Sigmoid colon (tissue), 7 donors: ENCODE results near the gene PJA2. TPM values are rescaled to one million over a fixed set of nuclear protein-coding genes. Genes with fewer than 3 reads are reported as not detected.
A peak's percentile ranks its signal among the peaks of the same experiment; 100 is the strongest.

Experiments used
- DNase-seq: peaks from one replicate; pipeline ENCODE4 v3.0.0-alpha.2; 2019
- H3K27ac ChIP-seq, 4 donors: fragments of 200-600 bp; sonication (generic); one replicate each; pipeline ENCODE4 v1.5.1; 2016 to 2019; ENCODE audit warnings: mild to moderate bottlenecking in 1 of 4
- H3K27me3 ChIP-seq, 3 donors: fragments of 200-600 bp; sonication (generic); one replicate each; pipeline ENCODE4 v1.5.1; 2019; ENCODE audit warnings: mild to moderate bottlenecking in 1 of 3
- H3K36me3 ChIP-seq, 4 donors: fragments of 200-600 bp; sonication (generic); one replicate each; pipeline ENCODE4 v1.5.1; 2016 to 2019
- H3K4me1 ChIP-seq, 4 donors: fragments of 200-600 bp; sonication (generic); one replicate each; pipeline ENCODE4 v1.5.1; 2017 to 2019
- H3K4me3 ChIP-seq, 4 donors: fragments of 200-600 bp; sonication (generic); one replicate each; pipeline ENCODE4 v1.5.1; 2017 to 2019; ENCODE audit warnings: mild to moderate bottlenecking in 2 of 4, moderate library complexity in 1 of 4
- H3K9me3 ChIP-seq, 4 donors: fragments of 200-600 bp in 3 of 4; sonication (generic) in 3 of 4; one replicate each; pipeline versions ENCODE4 v1.5.1 to v1.6.1; 2013 to 2019
- EP300 ChIP-seq, 4 donors: sonication (generic); formaldehyde crosslinking; IDR thresholded peaks; one replicate each; pipeline ENCODE4 v1.6.1; 2017; ENCODE audit warnings: antibody characterized with exemption in 4 of 4
- POLR2A ChIP-seq, 2 donors: fragments of 450-650 bp; IDR thresholded peaks; one replicate each; pipeline ENCODE4 v1.6.1; 2016; ENCODE audit warnings: antibody characterized with exemption in 2 of 2, mild to moderate bottlenecking in 2 of 2, moderate library complexity in 2 of 2
- POLR2AphosphoS5 ChIP-seq, 4 donors: sonication (generic); formaldehyde crosslinking; IDR thresholded peaks; one replicate each; pipeline ENCODE4 v1.6.1; 2017; ENCODE audit warnings: antibody characterized with exemption in 4 of 4
- WGBS, 2 donors: extraction: QIAGEN DNeasy Blood & Tissue Kit; methylation state at CpG; one replicate each; pipeline ENCODE4 v1.1.7; 2013; 5-methylcytosine and 5-hydroxymethylcytosine counted together
- intact Hi-C: fragments of 100-400 bp; cut with DNase I; formaldehyde crosslinking; loops from one replicate; pipeline ENCODE4 v1.15.1; 2023
- polyA plus RNA-seq, 3 donors: library from polyadenylated mRNA; stranded (reverse); fragments of 200-250 nt; gene quantifications; one replicate each; pipeline ENCODE4 v1.2.3, GENCODE V29; 2013
- total RNA-seq, 4 donors: library from RNA; depleted of rRNA; stranded (reverse); fragments of >200 nt; gene quantifications; one replicate each; pipeline ENCODE4 v1.1.0, GENCODE V29; 2016
- TF ChIP-seq, protein P1 (sequence below), 4 experiments: fragments of 450-650 bp in 3 of 4; fragments of 200-600 bp in 1 of 4; IDR thresholded peaks; one replicate each; pipeline ENCODE4 v1.5.1; 2016 to 2019; ENCODE audit warnings: antibody characterized with exemption in 4 of 4, mild to moderate bottlenecking in 3 of 4, moderate library complexity in 2 of 4
- donor health status: healthy with polysubstance abuse.
- donor health status: Bipolar disorder and iron deficiency.
- donor health status: healthy.

Gene PJA2
- total and polyA plus RNA-seq, 7 donors: 35.4 to 213 (median 163) TPM

DNA sequence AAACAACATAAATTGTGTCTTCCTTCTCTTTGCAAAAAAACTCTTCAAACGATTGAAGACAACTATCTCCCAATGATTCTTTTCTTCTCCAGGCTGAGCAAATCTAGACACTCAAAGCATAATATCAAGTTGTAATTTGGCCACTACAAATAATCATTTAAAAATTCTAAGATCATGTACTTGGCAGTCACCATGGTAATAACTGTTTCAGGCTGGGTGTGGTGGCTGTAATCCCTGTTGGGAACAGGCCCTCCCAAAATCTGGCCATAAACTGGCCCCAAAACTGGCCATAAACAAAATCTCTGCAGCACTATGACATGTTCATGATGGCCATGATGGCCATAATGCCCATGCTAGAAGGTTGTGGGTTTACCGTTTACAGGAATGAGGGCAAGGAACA, 52.0 kb downstream of the PJA2 start:
- Histone ChIP-seq H3K9me3 (no peaks in the 10 kb centered on the region), H3K27ac (no peak overlapping the region), H3K36me3 (peaks cover 3 to 56% (median 8%) of the 10 kb centered on the region in 4 donors), H3K4me3 (no peak overlapping the region), H3K27me3 (no peaks in the 10 kb centered on the region), H3K4me1 (peaks cover 0 to 3% (median 0%) of the 10 kb centered on the region in 4 donors)
- 82 to 85% methylated on average over 2 of the region's 2 CpGs for WGBS, 2 donors
- intact Hi-C loops: loop anchor here (10.0 kb wide), 1 partner anchor 47 kb away; the partner anchor contains the start of gene PJA2
- no peak for DNase-seq
- TF ChIP-seq POLR2AphosphoS5 (IDR thresholded peaks at IDR 0.05): no peak
- TF ChIP-seq, protein P1, sequence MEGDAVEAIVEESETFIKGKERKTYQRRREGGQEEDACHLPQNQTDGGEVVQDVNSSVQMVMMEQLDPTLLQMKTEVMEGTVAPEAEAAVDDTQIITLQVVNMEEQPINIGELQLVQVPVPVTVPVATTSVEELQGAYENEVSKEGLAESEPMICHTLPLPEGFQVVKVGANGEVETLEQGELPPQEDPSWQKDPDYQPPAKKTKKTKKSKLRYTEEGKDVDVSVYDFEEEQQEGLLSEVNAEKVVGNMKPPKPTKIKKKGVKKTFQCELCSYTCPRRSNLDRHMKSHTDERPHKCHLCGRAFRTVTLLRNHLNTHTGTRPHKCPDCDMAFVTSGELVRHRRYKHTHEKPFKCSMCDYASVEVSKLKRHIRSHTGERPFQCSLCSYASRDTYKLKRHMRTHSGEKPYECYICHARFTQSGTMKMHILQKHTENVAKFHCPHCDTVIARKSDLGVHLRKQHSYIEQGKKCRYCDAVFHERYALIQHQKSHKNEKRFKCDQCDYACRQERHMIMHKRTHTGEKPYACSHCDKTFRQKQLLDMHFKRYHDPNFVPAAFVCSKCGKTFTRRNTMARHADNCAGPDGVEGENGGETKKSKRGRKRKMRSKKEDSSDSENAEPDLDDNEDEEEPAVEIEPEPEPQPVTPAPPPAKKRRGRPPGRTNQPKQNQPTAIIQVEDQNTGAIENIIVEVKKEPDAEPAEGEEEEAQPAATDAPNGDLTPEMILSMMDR (IDR thresholded peaks at IDR 0.05): no peak
- no peak for TF ChIP-seq EP300 (IDR thresholded peaks at IDR 0.05)
- no peak for TF ChIP-seq POLR2A (IDR thresholded peaks at IDR 0.05)

DNA sequence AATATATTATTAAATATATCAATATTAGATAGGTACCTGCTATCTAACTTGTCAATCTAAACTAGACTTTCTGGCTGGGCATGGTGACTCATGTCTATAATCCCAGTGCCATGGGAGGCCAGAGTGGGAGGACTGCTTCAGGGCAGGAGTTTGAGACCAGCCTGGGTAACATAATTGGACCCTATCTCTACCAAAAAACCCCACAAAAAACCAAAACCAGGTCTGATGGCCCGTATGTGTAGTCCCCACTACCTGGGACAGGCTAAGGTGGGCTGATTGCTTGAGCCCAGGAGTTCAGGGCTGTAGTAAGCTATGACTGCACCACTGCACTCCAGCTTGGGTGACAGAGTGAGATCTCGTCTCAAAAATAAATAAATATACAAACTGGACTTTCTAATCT, 55.0 kb downstream of the PJA2 start:
- WGBS, 2 donors: 93 to 96% methylated on average over 2 of the region's 2 CpGs
- no peak overlapping the region for H3K27ac ChIP-seq
- DNase-seq: no peak
- H3K27me3 ChIP-seq: no peaks in the 10 kb centered on the region
- no peak overlapping the region for H3K4me3 ChIP-seq
- H3K4me1 ChIP-seq: peaks cover 0 to 28% (median 18%) of the 10 kb centered on the region in 4 donors
- H3K9me3 ChIP-seq: no peaks in the 10 kb centered on the region
- no peak for TF ChIP-seq POLR2A (IDR thresholded peaks at IDR 0.05)
- TF ChIP-seq, protein P1 (IDR thresholded peaks at IDR 0.05): no peak
- TF ChIP-seq POLR2AphosphoS5 (IDR thresholded peaks at IDR 0.05): no peak
- TF ChIP-seq EP300 (IDR thresholded peaks at IDR 0.05): no peak
- intact Hi-C loops: loop anchor here (10.0 kb wide), 1 partner anchor 50 kb away; the partner anchor contains the start of gene PJA2
- peaks cover 0 to 26% (median 5%) of the 10 kb centered on the region in 4 donors for H3K36me3 ChIP-seq

DNA sequence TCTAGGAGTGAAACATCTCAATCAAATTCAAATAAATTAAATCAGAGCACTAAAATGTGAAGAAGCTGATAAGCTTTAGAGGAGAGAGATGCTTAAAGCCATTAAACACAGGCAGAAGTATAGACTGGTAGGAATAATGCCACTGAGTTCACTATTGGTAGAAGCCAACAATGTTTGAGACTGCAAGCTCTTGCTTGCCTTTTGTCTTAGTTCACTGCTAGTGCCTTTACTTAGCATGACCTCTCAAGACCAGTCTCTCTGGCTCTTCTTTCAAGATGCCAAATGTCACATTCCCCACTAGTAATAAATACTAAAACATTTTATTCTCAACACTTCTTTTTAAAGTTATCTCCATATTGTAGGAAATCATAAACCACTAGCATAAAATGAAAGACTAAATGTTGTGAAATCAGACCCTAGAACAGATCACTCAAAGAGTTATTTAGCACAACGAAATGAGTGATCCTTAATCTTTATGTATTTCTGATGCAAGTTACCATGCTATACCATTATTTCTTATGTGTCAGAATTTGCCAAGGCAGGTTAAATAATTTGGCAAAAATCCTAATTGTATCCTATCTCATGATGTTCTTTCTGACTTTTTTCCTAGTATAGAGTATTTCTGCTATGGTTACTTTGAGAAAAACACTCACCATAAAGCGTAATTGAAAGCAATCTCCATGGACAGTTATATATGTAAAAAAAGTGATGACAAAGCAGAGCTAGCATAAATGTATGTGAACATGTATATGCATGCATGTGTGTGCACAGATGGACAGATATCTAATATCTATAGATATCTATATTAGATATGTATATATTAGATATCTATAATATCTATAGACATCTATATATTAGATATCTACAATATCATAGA, 57.5 kb downstream of the PJA2 start:
- H3K9me3 ChIP-seq: no peaks in the 10 kb centered on the region
- peaks cover 0 to 53% (median 43%) of the 10 kb centered on the region in 4 donors for H3K4me1 ChIP-seq
- TF ChIP-seq, protein P1 (IDR thresholded peaks at IDR 0.05): no peak
- no peak for TF ChIP-seq EP300 (IDR thresholded peaks at IDR 0.05)
- TF ChIP-seq POLR2A (IDR thresholded peaks at IDR 0.05): no peak
- no peak for TF ChIP-seq POLR2AphosphoS5 (IDR thresholded peaks at IDR 0.05)
- intact Hi-C loops: loop anchor here (10.0 kb wide), 1 partner anchor 53 kb away; the partner anchor contains the start of gene PJA2
- H3K27me3 ChIP-seq: no peaks in the 10 kb centered on the region
- WGBS, 2 donors: 95 to 96% methylated on average over 2 of the region's 2 CpGs
- peaks cover 0 to 16% (median 5%) of the 10 kb centered on the region in 4 donors for H3K36me3 ChIP-seq
- no peak overlapping the region for H3K4me3 ChIP-seq
- H3K27ac ChIP-seq: peak overlapping the region in 1 of 4 donors; percentile 16
- no peak for DNase-seq

DNA sequence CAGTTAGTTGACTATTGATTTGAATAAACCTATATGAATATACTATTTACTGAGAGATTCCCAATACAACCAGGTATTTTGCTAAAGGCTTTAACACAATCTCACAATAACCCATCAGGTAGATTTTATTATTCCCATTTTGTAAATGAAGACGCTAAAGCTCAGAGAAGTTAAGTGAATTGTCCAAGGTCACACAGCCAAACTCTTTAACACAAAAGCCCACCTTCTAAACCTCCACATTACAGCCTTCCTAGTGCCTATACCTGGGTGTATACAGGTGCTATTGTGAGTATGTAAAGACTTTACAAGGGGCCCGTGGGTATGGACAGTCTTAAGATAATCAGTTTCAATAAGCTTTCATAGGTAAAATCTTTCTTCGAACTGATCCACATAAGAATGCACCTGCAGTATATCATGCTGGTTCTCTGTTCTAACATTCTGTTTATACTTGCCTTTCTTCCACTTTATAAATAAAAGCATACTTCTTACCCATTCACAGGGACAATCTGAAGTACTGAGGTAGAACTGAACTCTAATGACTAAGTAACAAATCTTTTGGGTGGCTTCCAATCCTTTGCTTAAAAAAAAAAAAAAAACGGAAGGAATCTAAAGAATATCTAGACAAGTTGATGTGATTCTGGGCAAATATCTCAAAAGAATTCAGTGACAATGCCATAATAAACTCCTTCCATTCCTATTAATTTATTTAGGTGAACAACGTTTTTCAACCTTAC, 59.1 kb downstream of the PJA2 start:
- no peak overlapping the region for H3K4me3 ChIP-seq
- H3K27ac ChIP-seq: peak overlapping the region in 2 of 4 donors; percentile 36 to 63
- peaks cover 0 to 11% (median 5%) of the 10 kb centered on the region in 4 donors for H3K36me3 ChIP-seq
- peaks cover 0 to 66% (median 52%) of the 10 kb centered on the region in 4 donors for H3K4me1 ChIP-seq
- no peak for DNase-seq
- TF ChIP-seq EP300 (IDR thresholded peaks at IDR 0.05): no peak
- TF ChIP-seq, protein P1 (IDR thresholded peaks at IDR 0.05): no peak
- TF ChIP-seq POLR2AphosphoS5 (IDR thresholded peaks at IDR 0.05): no peak
- no peak for TF ChIP-seq POLR2A (IDR thresholded peaks at IDR 0.05)
- 80 to 81% methylated on average over 5 of the region's 5 CpGs for WGBS, 2 donors
- H3K9me3 ChIP-seq: no peaks in the 10 kb centered on the region
- intact Hi-C loops: loop anchor here (10.0 kb wide), 1 partner anchor 54 kb away; the partner anchor contains the start of gene PJA2
- no peaks in the 10 kb centered on the region for H3K27me3 ChIP-seq
